SK-N-MC (cell line): ENCODE results near the gene TBX1.

Experiments used
- DNase-seq: peaks from one replicate; pipeline ENCODE4 v3.0.0-alpha.2; 2011; ENCODE audit warnings: low read depth, low spot score
- H3K27ac ChIP-seq: fragments of 200-600 bp; sonication (generic); 2 replicates; pipeline ENCODE4 v1.5.1; 2016; ENCODE audit warnings: mixed run types
- H3K36me3 ChIP-seq: fragments of 200-600 bp; sonication (generic); 2 replicates; pipeline ENCODE4 v1.6.1; 2017; ENCODE audit warnings: antibody characterized with exemption, low read length, mixed read lengths; ENCODE audit not compliant: insufficient read depth
- H3K4me3 ChIP-seq: fragments of 200-600 bp; sonication (generic); 2 replicates; pipeline ENCODE4 v1.5.1; 2016
- H3K9ac ChIP-seq: fragments of 200-600 bp; sonication (generic); 2 replicates; pipeline ENCODE4 v1.8.0; 2017; ENCODE audit warnings: mixed run types, mixed read lengths; ENCODE audit not compliant: insufficient read length
- H3K9me3 ChIP-seq: fragments of 200-600 bp; sonication (generic); 2 replicates; pipeline ENCODE4 v1.6.1; 2017; ENCODE audit warnings: low read depth, mild to moderate bottlenecking, antibody characterized with exemption, low read length, moderate library complexity, mixed read lengths
- EZH2 ChIP-seq: fragments of 200-600 bp; sonication (generic); IDR thresholded peaks from one replicate; pipeline ENCODE4 v1.6.1; 2017; ENCODE audit warnings: antibody characterized with exemption
- FOXP2 ChIP-seq: optimal IDR thresholded peaks from 2 replicates; pipeline ENCODE3; 2011; ENCODE audit warnings: mild to moderate bottlenecking, moderate library complexity; ENCODE audit not compliant: insufficient read depth; ENCODE audit errors: extremely low read length, control extremely low read depth
- POLR2AphosphoS5 ChIP-seq: IDR thresholded peaks from 2 replicates; pipeline ENCODE4 v1.6.1; 2012; ENCODE audit warnings: mild to moderate bottlenecking, low read depth, low read length, borderline replicate concordance

TBX1 gene

DNA sequence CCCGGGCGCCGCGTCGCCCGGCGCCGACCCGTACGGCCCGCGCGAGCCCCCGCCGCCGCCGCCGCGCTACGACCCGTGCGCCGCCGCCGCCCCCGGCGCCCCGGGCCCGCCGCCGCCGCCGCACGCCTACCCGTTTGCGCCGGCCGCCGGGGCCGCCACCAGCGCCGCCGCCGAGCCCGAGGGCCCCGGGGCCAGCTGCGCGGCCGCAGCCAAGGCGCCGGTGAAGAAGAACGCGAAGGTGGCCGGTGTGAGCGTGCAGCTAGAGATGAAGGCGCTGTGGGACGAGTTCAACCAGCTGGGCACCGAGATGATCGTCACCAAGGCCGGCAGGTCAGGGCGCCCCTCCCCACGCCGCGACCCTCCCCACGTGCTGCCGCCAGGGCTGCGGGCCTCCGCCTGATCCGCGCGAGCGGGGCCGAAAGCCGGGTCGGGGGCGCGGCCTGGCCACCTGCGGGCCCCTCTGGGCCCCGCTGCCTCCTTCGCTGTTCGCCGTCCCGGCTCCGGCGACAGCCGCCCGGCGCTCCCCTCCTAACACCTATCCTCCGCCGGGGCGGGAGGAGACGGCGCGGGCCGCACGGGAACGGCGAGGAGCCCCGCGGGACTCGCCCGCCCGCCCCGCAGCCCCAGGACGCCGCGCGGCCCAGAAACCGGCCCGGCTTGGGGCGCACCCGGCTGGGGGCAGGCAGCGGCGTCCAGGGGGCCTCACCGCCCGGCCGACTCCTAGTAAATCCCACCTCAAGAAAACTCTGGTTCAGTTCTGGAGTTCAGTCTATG, 560 bp downstream of the TBX1 start:
- H3K27ac ChIP-seq = peak overlapping the region; percentile 71
- no peak for TF ChIP-seq FOXP2
- TF ChIP-seq EZH2 = no peak
- no peak for TF ChIP-seq POLR2AphosphoS5
- no peaks in the 10 kb centered on the region for H3K9me3 ChIP-seq
- H3K36me3 ChIP-seq = peaks cover 20% of the 10 kb centered on the region; the same call in 1 of the 2 replicates
- peak overlapping the region; percentile 74 for H3K9ac ChIP-seq
- no peak for DNase-seq
- peak overlapping the region; percentile 86 for H3K4me3 ChIP-seq

DNA sequence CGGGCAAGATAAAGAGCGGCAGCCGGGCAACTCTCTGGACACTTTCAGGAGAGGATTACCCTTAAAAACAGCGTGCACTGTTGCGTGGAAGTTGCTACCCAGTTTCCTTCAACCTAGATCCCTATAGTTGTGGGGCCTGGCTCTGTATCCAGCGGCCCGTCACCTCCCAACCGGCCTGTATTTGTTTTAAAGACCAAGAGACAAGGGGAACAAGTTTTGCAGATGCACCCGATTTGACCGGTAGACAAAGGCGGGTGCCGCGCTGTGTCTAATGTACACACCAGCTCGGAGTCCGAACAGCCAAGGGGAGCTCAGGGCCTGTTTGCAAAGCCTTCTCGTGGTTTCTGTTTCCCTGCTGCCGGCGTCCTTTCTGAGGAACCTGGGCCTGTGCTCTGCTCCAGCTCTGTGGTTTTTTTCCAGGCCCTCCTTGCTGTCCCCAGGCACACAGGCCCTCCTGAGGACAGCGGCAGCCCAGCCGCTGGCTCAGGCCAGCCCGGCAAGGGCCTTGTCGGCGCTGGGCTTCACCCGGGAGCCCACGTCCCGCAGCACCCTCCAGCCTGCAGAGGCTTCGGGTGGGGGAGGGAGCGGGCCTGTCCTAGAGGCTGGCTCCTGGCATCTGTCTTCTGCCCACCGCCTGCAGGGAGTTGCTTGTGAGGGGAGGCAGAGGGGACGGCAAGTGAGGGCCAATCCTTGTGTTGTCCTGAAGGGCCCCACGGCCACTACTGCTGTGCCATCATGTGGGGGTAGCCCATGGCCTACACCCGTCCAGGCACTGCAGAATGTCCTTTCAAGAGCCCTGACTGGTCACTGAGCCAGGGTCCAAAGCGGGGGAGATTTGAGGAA, 1.4 kb downstream of the TBX1 start:
- Histone ChIP-seq H3K4me3 (peak overlapping the region; percentile 86), H3K9me3 (no peaks in the 10 kb centered on the region), H3K36me3 (peaks cover 20% of the 10 kb centered on the region; the same call in 1 of the 2 replicates), H3K27ac (peak overlapping the region; percentile 68), H3K9ac (peak overlapping the region; percentile 74)
- no peak for TF ChIP-seq POLR2AphosphoS5
- no peak for TF ChIP-seq FOXP2
- no peak for TF ChIP-seq EZH2
- no peak for DNase-seq

DNA sequence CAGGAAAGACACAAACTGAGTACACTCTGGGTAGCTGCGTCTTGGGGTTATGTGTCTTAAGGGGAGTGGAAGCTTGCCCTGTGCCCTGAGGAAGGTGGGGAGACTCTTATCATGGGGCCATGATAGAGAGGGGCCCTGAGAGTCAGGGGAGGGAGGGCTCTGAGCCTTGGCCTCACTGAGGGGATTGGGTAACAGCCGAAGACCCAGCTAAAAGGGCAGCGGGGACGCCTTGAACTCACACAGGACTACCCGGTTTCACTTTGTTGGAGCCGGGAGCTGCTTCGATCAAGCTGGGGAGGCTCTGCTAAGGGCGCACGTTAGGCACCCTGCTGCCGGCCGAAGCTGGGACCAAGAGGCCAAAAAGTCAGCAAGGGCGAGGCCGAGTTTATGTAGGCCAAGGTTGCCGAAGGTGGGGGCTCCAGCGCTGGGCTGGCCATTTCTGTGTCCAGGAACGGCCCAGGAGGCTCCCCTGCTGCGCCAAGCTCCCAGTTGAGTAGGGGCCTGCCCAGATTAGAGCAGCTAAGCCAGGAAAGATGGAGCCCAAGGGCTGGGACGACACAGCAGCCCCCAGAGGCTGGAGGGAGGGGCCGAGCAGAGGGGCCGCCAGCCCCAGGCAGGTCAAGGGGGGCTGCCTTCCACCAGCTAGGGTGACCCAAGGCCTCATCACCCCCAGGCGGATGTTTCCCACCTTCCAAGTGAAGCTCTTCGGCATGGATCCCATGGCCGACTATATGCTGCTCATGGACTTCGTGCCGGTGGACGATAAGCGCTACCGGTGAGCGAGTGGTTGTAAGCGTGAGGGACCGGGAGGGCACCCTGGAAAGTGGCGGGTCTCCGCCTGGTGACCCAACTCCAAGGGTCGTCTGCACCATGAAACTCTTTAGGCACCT, 2.2 kb downstream of the TBX1 start:
- Histone ChIP-seq H3K9ac (peak overlapping the region; percentile 74), H3K9me3 (no peaks in the 10 kb centered on the region), H3K36me3 (peaks cover 20% of the 10 kb centered on the region; the same call in 1 of the 2 replicates), H3K27ac (peak overlapping the region; percentile 68), H3K4me3 (peak overlapping the region; percentile 86)
- DNase-seq = no peak
- TF ChIP-seq POLR2AphosphoS5 (no peak), FOXP2 (no peak), EZH2 (no peak)

DNA sequence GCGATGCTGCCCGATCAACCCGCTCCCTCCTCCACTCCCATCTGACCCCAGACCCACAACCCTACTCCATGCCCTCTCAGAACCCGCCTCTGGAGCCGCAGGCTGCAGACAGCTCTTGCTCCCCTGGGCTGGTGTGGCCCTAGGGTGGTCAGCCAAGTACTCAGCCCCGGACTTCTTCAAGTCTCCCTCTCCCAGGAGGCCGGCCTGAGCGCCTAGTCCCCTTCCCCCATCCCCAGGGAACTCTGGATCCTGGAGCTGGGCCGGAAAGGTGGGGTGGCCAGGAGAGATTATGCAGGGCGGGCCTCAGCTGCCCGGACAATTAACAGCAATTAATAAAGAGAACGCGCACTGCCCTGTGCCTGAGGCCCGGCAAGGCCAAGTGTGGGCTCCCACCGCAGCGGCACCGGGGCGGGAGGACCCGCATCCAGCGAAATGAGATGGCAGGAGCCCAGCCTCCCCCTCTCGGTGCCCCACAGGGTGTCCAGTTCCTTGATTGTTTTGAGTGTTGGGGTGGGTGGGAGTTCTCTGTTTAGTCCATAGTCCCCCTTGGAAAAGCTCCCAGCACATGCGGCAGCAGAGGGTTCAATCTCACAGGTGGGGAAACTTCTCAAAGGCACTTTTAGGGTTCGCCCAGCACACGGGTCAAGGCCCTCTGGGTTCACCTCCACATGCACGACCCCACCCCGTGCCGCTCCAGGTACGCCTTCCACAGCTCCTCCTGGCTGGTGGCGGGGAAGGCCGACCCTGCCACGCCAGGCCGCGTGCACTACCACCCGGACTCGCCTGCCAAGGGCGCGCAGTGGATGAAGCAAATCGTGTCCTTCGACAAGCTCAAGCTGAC, 3.1 kb downstream of the TBX1 start:
- no peak for DNase-seq
- Histone ChIP-seq H3K4me3 (no peak overlapping the region), H3K36me3 (peaks cover 26% of the 10 kb centered on the region; the same call in 1 of the 2 replicates), H3K9ac (no peak overlapping the region), H3K9me3 (no peaks in the 10 kb centered on the region), H3K27ac (no peak overlapping the region)
- TF ChIP-seq POLR2AphosphoS5 = no peak
- no peak for TF ChIP-seq FOXP2
- TF ChIP-seq EZH2 = no peak

DNA sequence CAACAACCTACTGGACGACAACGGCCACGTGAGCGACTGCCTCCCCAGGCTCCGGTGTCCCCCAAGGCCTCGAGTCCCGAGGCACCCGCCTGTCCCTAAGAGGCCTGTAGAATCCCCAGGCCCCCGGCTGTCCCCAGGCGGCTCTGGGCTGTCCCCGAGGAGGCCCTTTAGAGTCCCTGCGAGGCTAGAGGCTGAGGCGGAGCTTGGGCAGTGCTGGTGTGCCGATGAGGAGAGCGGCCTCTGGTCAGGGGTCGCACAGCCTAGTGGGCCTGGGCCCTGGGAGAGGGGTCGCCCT, 3.7 kb downstream of the TBX1 start:
- no peak overlapping the region for H3K4me3 ChIP-seq
- TF ChIP-seq EZH2 (no peak), FOXP2 (no peak), POLR2AphosphoS5 (no peak)
- peaks cover 26% of the 10 kb centered on the region; the same call in 1 of the 2 replicates for H3K36me3 ChIP-seq
- H3K9me3 ChIP-seq = no peaks in the 10 kb centered on the region
- no peak overlapping the region for H3K9ac ChIP-seq
- H3K27ac ChIP-seq = no peak overlapping the region
- DNase-seq = no peak

DNA sequence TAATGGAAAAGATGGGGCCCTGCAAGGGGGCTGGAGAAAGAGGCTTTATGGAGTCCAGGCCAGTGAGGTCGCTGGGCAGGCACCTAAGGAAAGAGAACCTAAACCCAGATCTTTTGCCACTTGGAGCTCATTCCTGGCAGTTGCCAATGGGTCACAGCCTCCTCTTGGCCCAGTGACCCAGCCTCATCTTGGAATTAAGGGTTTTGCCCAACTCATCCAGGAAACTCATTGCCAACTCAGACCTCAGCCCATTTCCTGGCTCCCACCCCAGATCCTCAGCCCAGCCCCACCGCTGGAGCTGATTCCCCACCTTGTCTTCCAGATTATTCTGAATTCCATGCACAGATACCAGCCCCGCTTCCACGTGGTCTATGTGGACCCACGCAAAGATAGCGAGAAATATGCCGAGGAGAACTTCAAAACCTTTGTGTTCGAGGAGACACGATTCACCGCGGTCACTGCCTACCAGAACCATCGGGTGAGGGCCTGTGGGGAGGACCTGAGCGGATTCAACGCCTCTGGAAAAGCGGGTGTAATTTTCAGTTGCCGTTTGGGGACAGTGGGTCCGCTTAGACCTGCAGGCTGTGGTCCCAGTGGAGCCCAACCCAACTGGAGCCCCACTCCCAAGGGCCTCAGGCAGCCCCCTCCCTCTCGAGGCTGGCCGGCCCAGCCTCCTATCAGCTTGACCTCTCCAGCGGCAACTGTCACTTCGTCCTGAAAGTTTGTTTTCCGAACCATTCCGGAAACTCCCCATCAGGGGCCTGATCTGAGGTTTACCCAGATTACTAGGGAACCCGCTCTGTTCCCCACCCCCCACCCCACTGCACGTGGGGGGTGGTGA, 4.3 kb downstream of the TBX1 start:
- Histone ChIP-seq H3K4me3 (no peak overlapping the region), H3K27ac (0 out of 2 replicates have a peak overlapping the region, but pooled peaks have one; percentile 42), H3K36me3 (peaks cover 26% of the 10 kb centered on the region; the same call in 1 of the 2 replicates), H3K9me3 (no peaks in the 10 kb centered on the region), H3K9ac (no peak overlapping the region)
- DNase-seq = no peak
- TF ChIP-seq FOXP2 = no peak
- no peak for TF ChIP-seq EZH2
- TF ChIP-seq POLR2AphosphoS5 = no peak
